Stromal cell of bone marrow (primary cell): Measurements from ENCODE around the gene ASCL2.

ENCODE experiments used
- DNase-seq: peaks from one replicate; pipeline ENCODE4 v3.0.0-alpha.2; 2012; ENCODE audit warnings: low read depth

ASCL2 gene

GRCh38 chr11:2271327-2272227, 1.2 kb upstream of the ASCL2 start:
- DNase-seq: no peak

DNA sequence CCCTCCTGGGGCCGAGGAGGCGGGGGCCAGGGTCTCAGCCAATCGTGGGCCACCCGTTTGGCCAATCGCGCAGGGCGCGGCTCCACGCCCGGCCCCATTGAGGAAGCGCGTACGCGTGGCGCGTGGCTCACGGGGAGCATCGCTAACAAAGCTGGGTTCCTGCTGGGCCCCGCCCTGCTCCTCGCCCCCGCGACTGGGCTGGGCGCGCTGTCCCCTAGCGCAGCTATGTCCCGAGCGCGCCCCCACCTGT, 614 bp upstream of the ASCL2 start:
- no peak for DNase-seq

DNA sequence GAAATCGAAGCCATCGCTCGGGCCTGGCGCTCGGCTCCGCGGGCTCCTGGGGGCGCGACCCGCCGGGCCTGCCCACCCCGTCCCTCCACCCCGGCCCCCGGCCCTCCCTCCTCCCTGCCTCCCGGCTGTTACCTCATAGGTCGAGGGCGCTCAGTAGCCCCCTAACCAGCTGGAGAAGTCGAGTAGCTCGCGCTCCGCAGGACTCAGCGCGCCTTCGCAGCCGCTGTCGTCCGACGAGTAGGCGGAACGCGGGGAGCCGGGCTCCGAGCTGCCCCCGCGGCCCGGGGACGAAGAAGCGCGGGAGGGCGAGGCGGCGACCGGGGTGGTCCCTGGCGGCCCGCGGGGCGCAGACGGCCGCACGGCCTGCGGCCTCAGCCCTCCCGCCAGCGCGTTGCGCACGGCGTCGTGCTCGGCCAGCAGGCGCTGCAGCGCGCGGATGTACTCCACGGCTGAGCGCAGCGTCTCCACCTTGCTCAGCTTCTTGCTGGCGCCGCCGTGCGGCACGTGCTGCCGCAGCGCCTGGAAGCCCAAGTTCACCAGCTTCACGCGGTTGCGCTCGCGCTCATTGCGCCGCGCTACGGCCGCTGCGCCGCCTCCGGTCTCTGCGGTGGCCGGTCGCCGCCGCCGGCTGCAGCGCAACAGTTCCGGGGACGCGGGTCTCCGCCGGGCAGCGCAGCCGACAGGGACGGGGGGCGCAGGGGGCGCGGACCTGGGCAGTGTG, 627 bp downstream of the ASCL2 start:
- DNase-seq: no peak

- no peak for DNase-seq
These were observed 1.4 kb downstream of the ASCL2 start for GRCh38 chr11:2268729-2269600.

GRCh38 chr11:2267851-2268728, 2.3 kb downstream of the ASCL2 start:
- DNase-seq: no peak

GRCh38 chr11:2267306-2267850, 3.0 kb downstream of the ASCL2 start:
- DNase-seq: no peak

DNA sequence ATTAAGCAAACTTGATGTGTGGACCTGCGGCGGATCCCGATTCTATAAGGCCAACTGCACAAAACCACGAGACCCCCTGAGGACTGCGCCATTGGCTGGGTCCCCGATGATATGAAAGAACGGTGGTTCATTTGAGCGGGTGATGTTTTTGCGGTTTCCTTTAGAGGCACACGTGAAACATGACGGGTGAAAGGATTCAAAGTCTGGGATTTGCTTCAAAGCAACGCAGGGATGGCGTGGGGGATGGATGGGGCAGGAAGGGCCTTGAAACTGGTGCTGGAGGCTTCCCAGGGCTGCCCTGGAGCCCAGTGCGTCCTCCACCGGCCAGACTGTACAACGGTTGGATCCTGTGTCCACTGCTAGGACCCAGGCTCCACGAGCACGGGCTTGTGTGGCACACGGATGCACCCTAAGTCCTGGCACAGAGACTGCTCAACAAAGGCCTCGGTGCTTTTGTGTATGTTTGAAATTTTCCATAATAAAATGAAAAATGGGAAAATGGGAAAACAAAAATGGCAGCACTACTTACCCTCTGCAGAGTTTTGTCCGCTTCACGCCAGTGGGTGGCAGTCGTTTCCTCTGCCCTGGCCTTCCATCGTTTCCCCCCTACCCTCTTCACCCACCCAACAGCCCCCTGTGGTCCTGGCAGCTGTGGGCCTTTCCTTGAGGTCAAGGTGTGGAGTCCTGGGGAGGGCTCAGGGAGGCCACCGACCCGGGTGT, 3.6 kb downstream of the ASCL2 start:
- DNase-seq: no peak

- no peak for DNase-seq
These were observed 4.4 kb downstream of the ASCL2 start for GRCh38 chr11:2265854-2266585.

GRCh38 chr11:2265396-2265795, 5.0 kb downstream of the ASCL2 start:
- no peak for DNase-seq

DNA sequence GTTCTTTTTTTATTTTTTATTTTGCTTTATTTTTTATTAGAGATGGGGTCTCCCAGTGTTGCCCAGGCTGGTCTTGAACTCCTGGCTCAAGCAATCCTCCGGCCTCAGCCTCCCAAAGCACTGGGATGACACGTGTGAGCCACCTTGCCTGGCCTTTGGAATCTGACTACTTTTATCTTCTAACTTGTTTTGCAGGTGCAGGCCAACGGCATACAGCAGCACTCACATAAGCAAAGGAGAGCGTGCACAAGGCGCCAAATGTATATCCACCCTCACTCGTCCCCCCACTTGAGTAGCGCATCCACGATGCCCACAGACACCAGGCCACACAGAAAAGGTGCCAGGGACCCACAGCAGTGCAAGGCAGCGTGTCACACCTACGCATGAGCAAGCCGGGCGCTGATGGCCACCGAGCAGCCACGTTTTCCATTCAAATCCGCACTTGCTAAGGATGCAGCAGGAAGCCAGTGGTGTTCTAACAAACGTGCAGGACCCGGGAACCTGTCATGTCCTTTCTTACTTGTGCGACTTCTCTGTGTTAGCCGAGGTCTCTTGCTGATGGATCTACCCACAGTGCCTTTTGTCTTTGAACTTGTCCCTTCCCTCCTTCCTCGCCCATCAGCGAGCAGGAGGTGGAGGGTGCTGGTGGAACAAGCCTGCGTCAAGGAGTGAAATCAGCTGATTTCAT, 5.9 kb downstream of the ASCL2 start:
- no peak for DNase-seq

DNA sequence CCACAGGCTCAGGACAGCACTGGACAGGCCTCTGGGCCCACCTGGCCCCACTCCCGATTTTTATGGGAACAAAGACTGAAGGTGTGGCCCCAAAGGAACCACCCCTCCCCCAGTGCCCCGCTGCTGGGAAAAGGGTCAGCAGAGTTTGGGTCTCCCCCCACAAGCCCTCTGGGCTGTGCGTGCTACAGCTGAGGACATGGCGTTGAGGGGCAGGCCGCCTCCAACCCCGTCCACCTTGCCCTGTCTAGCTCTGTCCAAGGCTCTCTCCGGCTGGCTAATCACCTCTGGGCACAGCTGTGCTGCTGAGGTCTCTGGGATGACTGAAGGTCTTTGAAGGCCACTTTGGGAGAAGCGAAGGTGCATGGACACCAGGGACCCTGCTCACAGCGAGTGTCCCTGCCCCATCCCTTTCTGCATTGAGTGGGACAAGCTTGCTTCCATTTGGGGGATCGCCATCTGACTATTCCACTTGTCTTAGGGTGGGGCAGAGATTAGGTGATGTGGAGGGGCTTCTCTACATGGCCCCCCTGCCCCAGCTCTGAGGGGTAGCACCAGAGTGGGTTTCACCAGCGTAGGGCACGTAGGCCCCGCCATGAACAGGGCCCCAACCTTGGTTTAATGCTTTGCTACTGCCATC, 6.5 kb downstream of the ASCL2 start:
- no peak for DNase-seq

DNA sequence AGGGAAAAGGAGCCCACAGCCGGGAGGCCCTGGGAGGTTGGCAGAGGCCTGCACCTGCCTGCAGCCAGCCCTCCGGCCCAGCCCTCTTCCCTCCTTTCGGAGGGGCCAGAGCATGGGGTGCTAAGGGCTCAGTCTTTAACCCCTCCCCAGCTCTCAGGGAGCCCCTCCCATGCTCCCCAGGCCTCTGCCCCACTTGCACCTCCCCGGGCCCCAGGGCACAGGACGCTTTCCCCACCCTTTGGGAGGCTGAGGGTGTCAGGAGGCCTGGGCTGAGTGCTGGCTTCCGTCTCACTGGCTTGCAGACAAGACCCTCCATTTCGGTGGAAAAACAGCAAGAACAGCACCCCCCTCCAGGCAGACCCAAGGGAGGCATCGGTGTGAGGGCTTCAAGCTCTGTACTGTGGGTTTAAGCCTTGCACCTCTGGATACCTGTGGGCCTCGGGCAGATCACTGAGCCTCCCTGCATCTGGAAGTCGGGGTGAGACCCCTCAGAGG, 7.3 kb downstream of the ASCL2 start:
- no peak for DNase-seq

DNA sequence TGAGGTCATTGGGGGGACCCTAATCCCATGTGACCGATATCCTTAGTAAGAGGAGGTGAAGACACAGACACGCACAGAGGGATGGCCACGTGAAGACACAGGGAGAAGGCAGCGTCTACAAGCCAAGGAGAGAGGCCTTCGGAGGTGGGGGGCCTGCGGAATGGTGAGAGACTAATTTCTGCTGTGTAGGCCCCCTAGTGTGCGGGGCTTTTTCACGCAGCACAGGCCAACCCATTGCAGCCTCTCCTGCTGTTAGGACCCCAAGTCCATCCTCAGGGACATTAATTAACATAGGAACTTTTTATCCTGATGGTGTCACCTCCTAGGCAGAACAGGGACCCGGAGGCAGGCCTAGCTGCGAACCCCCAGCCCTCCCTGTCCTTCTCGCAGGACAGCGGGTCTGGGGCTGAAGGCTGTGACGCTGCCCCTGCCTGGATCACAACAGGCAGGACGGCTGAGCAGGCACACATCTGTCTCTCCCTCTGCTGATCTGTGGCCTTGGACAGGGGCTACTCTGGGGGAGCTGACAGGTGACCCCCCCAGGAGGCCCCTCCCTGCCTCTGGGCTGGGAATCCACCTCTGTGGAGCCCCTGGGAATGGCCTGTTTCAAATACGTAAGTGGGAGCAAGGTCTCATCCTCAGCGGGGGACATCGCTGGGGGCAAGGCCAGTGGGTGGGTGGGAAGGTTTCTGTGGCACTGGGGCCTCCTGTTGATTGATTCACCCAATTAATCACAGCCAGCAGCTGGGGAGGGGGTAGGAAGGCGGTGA, 7.9 kb downstream of the ASCL2 start:
- DNase-seq: no peak

GRCh38 chr11:2261436-2262230, 8.8 kb downstream of the ASCL2 start:
- DNase-seq: no peak

- no peak for DNase-seq
These were observed 9.7 kb downstream of the ASCL2 start for GRCh38 chr11:2260491-2261364.

DNA sequence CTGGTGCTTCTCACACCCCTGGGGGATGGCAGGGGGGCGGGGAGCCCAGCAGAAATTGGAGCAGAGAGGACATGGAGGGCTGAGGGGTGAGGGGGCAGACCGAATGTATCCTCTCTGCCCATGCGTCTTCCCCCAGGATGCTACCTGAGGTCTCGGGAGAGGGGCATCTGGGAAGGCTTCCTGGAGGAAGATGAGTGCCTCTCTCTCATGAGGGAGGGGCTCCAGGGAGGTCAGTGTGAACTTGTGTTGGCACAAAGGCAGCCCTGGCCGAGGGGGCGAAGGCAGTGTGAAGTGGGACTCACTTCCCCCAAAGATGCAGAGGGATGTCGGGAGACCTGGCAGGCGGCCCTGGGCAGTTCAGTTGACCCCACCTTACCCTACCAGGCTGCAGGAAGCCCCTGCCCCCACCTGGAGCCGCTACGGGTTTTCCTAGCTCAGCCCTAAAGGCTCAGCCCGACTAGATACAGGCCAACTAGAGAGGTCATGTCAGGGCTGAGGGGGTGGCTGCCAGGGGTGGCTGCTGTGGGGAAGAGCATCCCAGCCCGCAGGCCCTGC, 10.4 kb downstream of the ASCL2 start:
- no peak for DNase-seq
